GM18951 (cell line): ENCODE data around the gene AMOTL2.

ENCODE experiments used
- POLR2A ChIP-seq: IDR thresholded peaks from 4 replicates; pipeline ENCODE4 v1.6.1; 2011; ENCODE audit warnings: mild to moderate bottlenecking; ENCODE audit not compliant: insufficient read length, insufficient read depth; ENCODE audit errors: extremely low read depth
- in situ Hi-C: fragments of 300-500 bp; cut with MboI; formaldehyde crosslinking; loops from one replicate; pipeline ENCODE4 v1.12.0; 2022; ENCODE audit warnings: low sequenced_read_pairs, mixed read lengths, inconsistent platforms; ENCODE audit not compliant: unreplicated experiment

The AMOTL2 gene

DNA sequence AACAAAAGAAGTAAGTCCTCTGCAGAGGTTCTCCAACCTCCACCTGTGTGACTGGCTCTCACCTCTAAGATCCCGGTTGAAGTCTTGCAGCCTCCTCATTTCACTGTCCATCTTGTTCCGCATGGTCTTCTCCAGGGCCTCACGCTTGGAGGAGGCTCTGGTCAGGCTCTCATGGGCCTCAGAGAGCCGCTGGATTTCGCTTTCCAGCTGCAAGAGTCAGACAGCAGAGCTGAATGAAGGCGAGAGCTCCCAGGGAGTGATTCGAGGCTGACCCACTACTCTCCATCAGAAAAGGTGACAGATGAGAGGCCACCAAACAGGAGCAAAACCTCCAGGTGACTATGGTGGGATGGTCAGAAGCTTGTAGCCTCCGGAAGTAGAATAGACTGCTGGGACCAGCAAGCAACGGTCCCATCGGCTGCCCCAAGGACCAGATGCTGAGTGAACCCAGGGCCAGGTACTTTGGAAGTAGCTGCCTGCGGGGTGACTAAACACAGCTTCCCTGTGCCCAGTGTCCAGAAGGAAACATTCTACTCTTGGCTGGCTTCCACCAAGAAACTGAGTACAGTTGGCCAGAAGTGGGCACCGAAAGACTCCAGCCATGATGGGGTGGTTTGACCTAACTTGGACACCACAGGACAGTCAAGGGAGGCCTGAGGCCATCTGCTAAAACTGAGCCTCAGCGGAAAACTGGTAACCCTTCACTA, 7.9 kb downstream of the AMOTL2 start:
- in situ Hi-C loops = no loop called here
- no peak for TF ChIP-seq POLR2A

DNA sequence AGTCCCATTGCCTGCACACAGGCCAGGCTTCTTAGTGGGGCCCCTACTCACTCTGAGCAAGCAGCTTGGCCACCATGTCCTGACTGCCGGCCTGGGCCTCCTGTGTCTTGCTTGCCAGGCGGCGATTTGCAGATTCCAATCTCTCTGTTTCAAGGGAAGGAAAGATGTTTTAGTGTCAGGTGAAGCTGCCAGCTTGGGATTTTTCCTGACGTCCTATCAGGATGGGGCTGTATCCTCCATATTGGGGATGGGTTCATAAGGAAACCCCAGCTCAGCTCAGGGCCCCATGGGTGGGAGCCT, 8.5 kb downstream of the AMOTL2 start:
- TF ChIP-seq POLR2A = no peak
- in situ Hi-C loops = no loop called here

DNA sequence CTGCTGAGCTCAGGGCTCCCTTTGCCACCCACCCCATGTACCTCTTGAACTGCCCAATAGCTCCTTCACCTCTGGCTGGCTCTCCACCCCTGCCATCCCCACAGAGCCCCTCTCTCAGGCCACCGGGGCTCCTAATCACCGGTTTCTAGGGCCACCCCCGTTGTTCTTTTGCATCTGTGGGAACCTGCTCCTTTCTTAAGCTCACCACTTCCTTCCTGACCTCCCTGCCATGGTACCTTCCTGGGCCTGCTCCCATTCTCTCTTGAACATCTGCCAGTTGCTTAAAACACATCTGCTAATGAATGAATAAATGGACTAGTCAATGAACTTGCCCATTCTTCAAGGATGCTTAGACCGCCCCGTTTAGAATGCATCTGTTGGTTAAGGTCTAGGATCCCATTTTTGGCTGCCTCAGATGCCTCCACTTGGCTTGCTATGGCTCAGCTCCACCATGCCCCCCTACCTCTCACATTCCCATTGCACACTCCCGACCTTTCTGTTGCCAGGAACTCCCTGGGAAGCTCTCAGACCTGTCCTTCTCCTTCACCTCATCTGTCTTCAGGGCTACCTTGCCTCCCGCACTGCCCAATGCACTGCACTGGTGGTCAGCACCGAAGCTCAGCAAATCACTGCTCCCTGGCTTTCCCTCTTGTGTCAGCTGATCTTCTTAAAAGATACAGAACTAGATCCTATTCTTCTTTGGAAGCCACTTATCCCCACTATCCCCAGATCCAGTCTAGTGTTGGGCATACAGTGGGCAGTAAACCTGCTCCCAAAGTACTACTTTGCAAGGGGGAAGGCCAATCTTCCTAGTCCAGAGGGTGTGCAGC, 9.1 kb downstream of the AMOTL2 start:
- no peak for TF ChIP-seq POLR2A
- in situ Hi-C loops = no loop called here

DNA sequence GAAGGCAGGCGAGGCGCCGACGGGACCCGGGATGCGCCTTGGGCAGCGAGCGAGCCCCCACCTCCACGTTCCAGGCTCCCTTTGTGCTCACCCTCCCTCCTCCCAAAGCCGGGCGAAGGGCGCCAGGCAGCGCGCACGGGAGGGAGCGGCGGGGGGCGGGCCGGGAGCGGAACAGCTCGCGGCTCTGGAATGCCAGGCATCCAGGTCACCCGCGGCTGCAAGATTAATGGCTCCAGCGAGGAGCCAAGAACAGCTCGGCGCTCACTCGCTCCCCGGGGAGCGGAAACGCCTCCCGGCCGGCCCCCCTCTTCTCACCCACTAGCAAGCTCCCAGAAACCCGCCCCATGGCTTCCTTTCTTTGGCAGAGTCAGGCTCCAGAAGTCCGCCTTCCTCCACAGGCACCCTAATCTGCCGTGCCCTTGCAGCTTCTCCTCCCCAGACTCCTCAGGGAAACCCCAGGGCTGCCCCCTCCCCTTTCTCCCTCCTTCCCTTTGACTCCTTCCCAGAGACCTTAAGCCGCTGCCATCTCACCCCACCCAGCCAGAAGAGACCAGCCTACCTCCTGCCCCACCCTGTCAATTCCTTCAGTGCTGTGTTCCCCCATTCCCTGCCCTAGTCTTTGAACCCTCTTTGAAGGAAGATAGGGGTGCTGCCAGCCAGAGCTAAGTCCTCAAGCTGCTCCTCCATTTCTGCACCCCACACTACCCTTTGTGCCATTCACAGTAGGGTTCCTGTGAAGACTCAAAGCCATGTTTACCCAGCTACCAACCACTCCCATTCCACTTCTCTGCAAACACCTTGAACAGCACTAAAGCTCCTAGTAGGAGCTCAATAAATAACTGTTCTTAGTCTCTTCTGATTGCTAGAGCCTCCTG, 9.9 kb downstream of the AMOTL2 start:
- in situ Hi-C loops = no loop called here
- no peak for TF ChIP-seq POLR2A

DNA sequence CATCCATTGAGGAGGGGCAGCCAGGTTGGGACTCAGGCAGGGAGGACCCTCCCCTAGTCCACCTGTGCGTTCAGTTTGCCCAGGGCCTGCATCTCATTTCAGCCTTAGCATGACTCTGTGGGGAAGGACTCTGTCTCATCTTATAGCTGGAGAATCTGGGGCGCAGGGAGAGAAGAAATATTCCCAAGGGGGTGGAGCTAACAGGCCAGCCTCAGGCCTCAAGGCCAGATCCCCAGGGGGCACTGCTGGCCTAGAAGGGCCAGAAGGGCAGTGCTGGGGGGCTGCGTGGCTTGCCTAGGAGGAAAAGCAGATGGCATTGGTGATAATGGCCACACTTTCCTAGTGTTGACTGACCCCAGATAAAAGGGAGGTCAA, 10.9 kb downstream of the AMOTL2 start:
- TF ChIP-seq POLR2A = no peak
- in situ Hi-C loops = no loop called here

DNA sequence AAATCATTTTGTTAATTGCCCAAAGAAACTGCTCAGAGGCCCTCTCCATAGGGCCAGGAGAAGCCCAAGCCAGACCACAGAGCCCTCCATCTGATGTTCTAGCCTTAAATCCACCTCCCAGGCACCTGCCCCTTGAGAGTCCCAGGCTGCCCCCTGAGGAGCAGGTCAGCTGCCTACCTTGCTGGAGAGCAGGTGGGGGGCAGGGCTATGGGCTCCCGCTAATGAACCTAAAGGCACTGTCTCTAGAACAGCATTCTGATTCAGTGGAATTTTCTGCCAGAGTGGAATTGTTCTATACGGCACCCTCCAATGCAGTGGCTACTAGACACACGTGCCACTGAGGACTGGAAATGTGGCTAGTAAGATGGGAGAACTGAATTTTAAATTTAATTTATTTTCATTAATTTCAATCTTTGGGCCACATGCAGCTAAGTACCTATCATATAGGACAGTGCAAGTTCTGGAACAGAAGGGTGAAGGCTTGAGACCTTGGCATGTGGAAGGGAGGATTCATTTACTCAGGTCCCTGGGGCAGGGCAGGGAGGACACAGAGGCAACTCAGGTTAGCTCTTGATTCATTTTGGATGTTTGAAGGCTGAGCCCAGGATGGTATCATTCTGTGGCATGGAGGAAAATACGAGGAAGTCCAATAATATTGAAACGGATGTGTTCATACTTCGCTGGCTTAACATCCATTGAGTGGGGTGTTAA, 11.4 kb downstream of the AMOTL2 start:
- in situ Hi-C loops = no loop called here
- no peak for TF ChIP-seq POLR2A

DNA sequence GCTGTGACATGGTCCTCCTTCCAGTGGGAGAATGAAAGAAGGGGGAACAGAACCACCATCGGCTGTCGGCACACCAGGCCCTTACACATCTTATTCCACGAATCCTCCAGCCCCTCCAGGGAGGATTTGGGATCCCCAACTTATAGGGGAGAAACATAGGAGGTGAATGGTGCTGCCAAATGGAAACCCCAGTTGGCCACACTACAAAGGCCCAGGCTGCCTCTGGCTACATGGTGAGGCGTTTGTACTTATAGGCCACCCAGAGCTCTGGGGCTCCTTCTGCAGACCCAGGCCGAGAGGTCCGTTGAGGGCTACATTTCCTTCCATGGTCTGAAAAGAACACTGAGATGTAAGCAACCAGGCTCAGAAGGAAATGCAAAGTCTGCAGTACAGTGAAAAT, 12.0 kb downstream of the AMOTL2 start:
- in situ Hi-C loops = no loop called here
- TF ChIP-seq POLR2A = no peak

DNA sequence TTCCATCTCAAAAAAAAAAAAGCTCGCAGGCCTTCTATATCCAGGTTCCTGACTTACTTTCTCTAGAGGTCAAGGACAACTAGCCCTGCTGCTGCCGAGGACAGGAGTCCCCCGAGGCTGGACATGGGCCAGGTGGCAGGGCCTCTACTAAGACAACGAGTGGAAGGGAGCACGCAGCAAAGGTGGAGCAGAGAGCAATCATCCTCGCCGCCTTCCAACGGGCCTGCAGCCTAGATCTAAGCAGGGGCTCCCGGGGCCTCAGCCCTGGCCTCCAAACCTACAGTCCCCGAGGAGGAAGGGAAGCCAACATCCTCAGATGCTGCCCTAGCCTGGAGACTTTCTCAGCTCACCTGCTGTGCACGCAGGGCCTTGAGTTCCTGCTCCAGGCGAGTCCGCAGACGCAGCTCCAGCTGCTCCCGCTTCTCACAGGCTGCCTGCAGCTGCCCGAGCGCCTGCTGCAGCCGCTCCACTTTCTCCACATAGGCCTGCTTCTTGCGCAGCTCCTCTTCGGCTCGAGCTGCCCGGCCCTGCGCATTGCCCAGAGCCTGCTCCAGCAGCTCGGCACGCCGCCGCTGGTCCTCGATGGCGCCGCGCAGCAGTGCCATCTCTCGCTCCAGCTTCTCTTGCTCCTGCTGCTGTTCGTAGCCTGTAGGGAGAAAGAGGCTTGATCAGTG, 12.9 kb downstream of the AMOTL2 start:
- no peak for TF ChIP-seq POLR2A
- in situ Hi-C loops = no loop called here

DNA sequence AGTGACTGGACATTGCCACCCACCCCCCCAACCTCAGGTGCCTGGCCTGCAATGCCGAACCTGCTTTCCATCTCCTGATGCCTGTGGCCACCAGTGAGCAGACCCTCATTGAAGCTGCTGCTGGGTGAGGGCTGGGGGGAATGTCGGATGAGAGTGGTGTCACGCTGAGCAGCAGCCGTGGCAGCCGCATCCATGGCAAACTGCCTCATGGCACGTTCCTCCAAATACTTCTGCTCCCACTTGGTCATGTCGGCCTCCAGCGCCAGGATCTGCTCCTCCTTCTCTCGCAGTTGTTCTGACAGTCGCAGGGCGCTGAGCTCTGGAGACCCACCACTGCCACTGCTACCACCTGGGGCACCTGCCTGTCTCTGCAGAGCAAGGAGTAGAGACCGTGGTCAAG, 14.2 kb downstream of the AMOTL2 start:
- in situ Hi-C loops = no loop called here

DNA sequence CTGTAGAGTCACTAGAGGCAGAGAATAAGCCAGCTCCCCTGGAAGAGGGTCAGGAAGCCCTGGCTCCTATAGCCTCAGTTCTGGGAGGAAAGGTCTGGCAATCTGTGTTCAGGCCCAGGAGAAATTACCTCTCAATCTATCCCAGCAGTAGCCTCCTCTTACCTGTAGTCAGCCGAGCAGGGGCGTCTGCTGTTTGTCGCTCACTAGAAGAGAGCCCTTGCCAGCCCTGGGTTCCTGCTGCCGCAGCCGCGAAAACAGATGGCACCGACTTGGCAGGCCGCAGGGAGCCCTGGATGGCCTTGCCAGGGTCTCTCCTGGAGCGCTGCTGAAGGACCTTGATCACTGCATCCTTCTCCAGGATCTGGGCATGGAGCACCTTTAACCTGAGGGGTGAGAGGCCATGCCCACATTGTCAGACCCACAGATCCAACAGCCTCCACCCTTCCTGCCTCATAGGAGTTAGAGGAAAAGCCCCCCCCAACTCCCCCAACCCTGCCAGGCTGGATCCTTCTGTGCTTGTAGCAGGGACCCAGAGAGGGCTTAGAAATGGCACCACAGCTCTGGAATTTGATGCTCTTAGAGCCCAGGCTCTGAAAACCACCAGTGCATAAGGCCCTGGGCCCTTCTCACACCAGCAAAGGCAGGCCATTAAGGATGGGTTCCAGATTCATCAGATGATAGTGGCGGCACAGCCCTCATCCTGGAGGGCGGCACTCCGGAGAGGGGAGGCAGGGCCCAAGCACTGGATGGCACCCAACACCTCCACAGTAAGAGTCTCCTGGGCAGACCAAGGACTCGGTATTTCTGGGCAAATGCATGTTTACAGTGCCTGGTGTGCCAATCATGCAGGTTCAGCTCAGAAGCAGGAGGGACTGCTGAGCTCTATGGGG, 14.9 kb downstream of the AMOTL2 start:
- in situ Hi-C loops = no loop called here
- no peak for TF ChIP-seq POLR2A

More for the DNA sequence above, 14.2 kb downstream of the AMOTL2 start:
- TF ChIP-seq POLR2A = no peak

DNA sequence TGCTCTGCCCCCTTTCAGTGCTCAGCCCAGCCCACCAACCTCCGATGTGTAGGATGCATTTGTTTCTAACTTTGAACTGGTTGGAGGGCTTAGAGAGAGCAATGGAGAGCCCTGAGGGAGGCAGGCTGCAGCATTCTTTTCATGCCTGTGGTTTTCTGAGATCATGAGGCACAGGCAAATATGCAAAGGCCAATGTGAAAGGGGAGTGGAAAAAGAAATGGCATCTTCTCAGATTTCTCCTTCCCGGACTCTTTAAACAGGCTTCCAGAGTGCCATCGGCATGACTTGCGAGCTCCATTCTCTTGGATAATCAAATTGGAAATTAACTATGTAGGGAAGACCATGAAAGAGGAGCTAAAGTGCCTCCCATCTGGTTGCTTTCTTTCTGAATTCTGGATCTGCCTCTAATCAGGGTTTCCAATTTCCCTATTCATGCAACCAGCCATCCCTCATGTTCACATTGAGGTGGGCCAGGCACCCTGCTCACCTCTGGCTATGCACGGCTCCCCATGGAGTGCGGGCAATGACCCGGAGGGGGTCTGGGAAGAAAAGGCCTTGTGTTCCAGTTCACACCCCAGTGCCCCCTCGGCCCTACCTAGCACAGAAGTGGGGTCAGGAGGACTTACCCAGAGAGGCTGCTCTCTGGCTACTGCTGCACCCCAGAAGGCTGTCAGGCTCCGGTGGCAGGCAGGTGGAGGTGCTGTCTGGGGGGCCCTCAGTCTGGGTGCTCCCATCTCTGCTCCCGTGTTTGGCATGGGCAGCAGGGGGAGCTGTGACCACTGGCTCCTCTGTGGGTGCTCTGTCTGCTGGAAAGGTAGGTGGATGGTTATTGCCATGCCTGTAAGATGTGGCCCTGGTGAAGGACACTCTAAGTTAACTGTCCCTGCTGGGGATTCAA, 16.1 kb downstream of the AMOTL2 start:
- in situ Hi-C loops = no loop called here
- TF ChIP-seq POLR2A = no peak
